ENCODE data around the gene CEP68.

Gene CEP68

DNA sequence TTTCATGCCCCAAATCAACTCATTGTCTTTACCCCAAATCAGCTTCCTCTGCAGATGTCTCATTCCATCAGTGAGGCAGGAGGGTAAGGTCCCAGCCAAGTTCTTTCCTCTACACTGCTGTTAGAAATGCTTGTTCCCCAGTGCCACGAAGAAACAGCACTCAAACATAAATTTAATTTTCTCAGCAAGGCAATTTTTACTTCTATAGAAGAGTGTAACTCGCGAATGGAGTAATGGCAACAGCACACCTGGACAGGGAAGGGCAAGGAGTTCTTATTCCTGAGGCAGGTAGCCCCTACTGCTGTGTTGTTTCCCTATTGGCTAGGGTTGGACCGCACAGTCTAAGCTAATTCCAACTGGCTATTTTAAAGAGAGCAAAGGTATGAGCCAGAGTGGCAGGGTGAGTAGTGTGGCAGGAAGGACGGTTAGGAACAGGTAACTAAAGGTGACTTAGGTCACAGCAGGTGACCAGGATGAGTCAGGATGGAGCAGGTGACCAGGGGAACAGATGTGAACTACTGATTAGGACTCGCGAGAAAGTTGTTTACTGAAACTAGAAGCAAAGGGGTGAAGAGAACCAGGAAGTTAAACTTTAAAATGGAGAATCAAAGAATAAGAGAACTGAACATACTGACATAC is 12.0 kb upstream of the CEP68 start:
- Histone ChIP-seq H3K27me3 (ENCODE audit: insufficient read depth, low read depth) (no peaks in the 10 kb centered on the region), H3K27ac (no peak overlapping the region), H2AFZ (ENCODE audit: low read depth) (no peak overlapping the region), H3K36me3 (ENCODE audit: insufficient read depth) (no peaks in the 10 kb centered on the region), H3K4me2 (no peak overlapping the region), H3K79me2 (ENCODE audit: insufficient read depth, low read depth) (no peaks in the 10 kb centered on the region), H3K4me1 (ENCODE audit: low read depth, poor library complexity, severe bottlenecking) (peaks cover 21% of the 10 kb centered on the region), H4K20me1 (ENCODE audit: insufficient read depth) (no peaks in the 10 kb centered on the region), H3K4me3 (IDR thresholded peaks at IDR 0.05; ENCODE audit: insufficient read depth, low read depth, low read length) (no peak overlapping the region), H3K9ac (no peak overlapping the region)
- TF ChIP-seq, protein P1, sequence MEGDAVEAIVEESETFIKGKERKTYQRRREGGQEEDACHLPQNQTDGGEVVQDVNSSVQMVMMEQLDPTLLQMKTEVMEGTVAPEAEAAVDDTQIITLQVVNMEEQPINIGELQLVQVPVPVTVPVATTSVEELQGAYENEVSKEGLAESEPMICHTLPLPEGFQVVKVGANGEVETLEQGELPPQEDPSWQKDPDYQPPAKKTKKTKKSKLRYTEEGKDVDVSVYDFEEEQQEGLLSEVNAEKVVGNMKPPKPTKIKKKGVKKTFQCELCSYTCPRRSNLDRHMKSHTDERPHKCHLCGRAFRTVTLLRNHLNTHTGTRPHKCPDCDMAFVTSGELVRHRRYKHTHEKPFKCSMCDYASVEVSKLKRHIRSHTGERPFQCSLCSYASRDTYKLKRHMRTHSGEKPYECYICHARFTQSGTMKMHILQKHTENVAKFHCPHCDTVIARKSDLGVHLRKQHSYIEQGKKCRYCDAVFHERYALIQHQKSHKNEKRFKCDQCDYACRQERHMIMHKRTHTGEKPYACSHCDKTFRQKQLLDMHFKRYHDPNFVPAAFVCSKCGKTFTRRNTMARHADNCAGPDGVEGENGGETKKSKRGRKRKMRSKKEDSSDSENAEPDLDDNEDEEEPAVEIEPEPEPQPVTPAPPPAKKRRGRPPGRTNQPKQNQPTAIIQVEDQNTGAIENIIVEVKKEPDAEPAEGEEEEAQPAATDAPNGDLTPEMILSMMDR (conservative IDR thresholded peaks at IDR 0.05; ENCODE audit: low read depth, low read length) = no peak

DNA sequence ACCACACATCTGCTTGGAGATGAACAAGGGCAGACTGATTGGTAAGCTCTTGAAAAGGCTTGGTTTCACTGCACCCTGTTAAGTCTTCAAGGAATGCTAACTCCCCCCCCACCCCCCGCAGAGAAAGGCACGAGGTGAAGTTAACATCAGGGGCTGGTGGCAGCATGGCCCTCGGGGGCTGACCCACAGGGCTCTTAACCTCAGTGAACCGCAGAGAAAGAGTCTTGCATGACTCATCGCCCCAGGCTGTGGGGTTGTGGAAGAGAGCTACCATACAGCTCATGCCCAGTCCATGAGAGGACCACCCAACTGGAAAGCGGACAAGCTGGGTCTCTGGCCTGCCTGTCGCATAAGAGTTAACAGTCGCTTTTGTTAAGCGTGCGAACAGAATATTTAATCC is 10.6 kb upstream of the CEP68 start:
- Histone ChIP-seq H3K4me2 (no peak overlapping the region), H2AFZ (ENCODE audit: low read depth) (no peak overlapping the region), H3K4me3 (IDR thresholded peaks at IDR 0.05; ENCODE audit: insufficient read depth, low read depth, low read length) (no peak overlapping the region), H4K20me1 (ENCODE audit: insufficient read depth) (no peaks in the 10 kb centered on the region), H3K4me1 (ENCODE audit: low read depth, poor library complexity, severe bottlenecking) (peaks cover 23% of the 10 kb centered on the region), H3K27ac (no peak overlapping the region), H3K9ac (no peak overlapping the region), H3K79me2 (ENCODE audit: insufficient read depth, low read depth) (no peaks in the 10 kb centered on the region), H3K27me3 (ENCODE audit: insufficient read depth, low read depth) (no peaks in the 10 kb centered on the region), H3K36me3 (ENCODE audit: insufficient read depth) (no peaks in the 10 kb centered on the region)
- TF ChIP-seq, protein P1 (conservative IDR thresholded peaks at IDR 0.05; ENCODE audit: low read depth, low read length) = no peak

DNA sequence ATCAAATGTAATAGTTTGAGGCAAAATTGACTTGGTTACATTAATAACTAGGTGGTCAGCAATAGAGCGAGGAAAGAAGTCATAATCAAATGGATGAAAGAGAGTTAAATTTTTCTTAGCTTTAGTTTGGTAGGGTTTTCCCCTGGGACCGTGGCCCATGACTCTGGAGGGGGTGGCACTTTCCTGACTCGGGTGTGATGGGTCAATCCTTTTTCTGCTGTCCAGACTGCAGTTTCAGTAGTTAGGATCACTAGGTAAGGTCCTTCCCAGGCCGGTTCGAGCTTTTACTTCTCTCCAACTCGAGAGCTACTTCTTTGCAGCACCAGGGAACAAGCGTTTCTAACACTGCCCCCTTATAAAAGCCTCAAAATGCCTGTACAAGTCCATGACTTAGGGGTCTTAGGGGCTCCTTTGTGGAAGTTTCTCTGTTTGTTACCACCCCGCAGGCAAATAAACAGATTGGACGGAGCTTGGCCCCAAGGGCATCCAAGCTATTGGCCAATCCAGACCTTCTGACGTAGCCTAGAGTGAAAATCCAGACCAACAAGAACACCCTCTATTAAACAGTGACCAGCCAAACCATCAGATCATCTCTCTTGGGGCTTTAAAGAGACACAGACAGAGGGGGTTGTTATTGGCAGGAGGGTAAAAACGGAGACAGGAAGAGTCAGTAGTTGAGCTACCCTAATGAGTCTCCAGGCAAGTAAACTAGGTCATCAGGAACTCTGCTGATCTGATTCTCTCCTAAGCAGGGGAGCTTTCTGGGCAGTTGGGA is 9.4 kb upstream of the CEP68 start:
- H4K20me1 ChIP-seq (ENCODE audit: insufficient read depth) = no peaks in the 10 kb centered on the region
- H3K27me3 ChIP-seq (ENCODE audit: insufficient read depth, low read depth) = no peaks in the 10 kb centered on the region
- no peaks in the 10 kb centered on the region for H3K79me2 ChIP-seq (ENCODE audit: insufficient read depth, low read depth)
- peaks cover 26% of the 10 kb centered on the region for H3K4me1 ChIP-seq (ENCODE audit: low read depth, poor library complexity, severe bottlenecking)
- no peak overlapping the region for H3K27ac ChIP-seq
- no peak overlapping the region for H3K9ac ChIP-seq
- TF ChIP-seq, protein P1 (conservative IDR thresholded peaks at IDR 0.05; ENCODE audit: low read depth, low read length) = no peak
- no peak overlapping the region for H2AFZ ChIP-seq (ENCODE audit: low read depth)
- H3K36me3 ChIP-seq (ENCODE audit: insufficient read depth) = no peaks in the 10 kb centered on the region
- no peak overlapping the region for H3K4me2 ChIP-seq
- no peak overlapping the region for H3K4me3 ChIP-seq (IDR thresholded peaks at IDR 0.05; ENCODE audit: insufficient read depth, low read depth, low read length)

DNA sequence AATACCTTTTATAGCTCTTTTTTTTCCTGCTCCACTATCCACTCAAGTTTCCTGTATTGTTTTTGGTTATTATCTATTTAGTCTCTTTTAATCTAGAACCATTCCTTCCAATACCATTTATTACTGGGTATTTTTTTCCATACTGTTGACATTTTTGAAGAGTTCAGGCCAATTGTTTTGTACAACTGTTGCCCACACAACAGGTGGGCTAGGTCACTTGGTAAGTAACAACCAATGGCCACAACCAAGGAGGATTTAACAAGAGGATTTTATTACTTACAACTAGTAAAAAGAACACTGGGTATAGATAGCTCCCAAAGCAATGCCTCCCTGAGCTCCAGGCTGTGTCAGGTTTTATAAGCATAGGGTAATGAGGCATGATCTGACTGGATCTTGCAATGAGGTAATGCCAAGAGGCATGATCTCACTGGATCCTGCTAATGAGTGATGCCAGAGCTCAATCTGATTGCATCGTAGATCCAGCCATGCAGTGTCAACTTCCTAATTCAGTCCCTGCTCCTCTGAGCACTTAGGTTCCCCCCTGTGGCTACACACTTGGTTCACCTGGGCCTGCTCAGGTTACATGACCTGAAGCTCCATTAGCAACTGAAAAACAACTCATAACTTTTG is 7.1 kb upstream of the CEP68 start:
- Histone ChIP-seq H3K4me1 (ENCODE audit: low read depth, poor library complexity, severe bottlenecking) (peaks cover 45% of the 10 kb centered on the region), H3K27me3 (ENCODE audit: insufficient read depth, low read depth) (no peaks in the 10 kb centered on the region)
- TF ChIP-seq, protein P1 (conservative IDR thresholded peaks at IDR 0.05; ENCODE audit: low read depth, low read length) = no peak

More for the DNA sequence above, 7.1 kb upstream of the CEP68 start:
- no peaks in the 10 kb centered on the region for H3K36me3 ChIP-seq (ENCODE audit: insufficient read depth)
- H3K79me2 ChIP-seq (ENCODE audit: insufficient read depth, low read depth) = no peaks in the 10 kb centered on the region
- H3K9ac ChIP-seq = no peak overlapping the region
- H3K4me3 ChIP-seq (IDR thresholded peaks at IDR 0.05; ENCODE audit: insufficient read depth, low read depth, low read length) = no peak overlapping the region
- no peak overlapping the region for H3K27ac ChIP-seq
- H3K4me2 ChIP-seq = 0 out of 2 replicates have a peak overlapping the region, but pooled peaks have one; percentile 0
- H4K20me1 ChIP-seq (ENCODE audit: insufficient read depth) = no peaks in the 10 kb centered on the region
- H2AFZ ChIP-seq (ENCODE audit: low read depth) = no peak overlapping the region

Measured in KMS-11 (cell line).